Natural killer cell (primary cell): ENCODE results near the gene ERBB2. TPM values are rescaled to one million over a fixed set of nuclear protein-coding genes. Genes with fewer than 3 reads are reported as not detected.
A peak's percentile ranks its signal among the peaks of the same experiment; 100 is the strongest.

Experiments
- ATAC-seq, 3 donors: fragments of 150-1000 bp in 2 of 3; fragments of 200-7000 bp in 1 of 3; cut with Tn5 transposase; 1 replicate in 1 of 3; 2 replicates in 2 of 3; pipeline ENCODE4 v1.10.0; 2021; ENCODE audit warnings: mild to moderate bottlenecking in 2 of 3, moderate library complexity in 2 of 3
- DNase-seq, 2 donors: peaks; one replicate each; pipeline versions ENCODE4 v3.0.0 to v3.0.0-alpha.2; 2013 to 2021; ENCODE audit warnings: mixed read lengths in 1 of 2
- H3K27ac ChIP-seq: one replicate; pipeline ENCODE4 v1.5.1; 2013; ENCODE audit warnings: mild to moderate bottlenecking, low read length
- H3K27me3 ChIP-seq: one replicate; pipeline ENCODE4 v1.6.1; 2013; ENCODE audit warnings: low read length; ENCODE audit not compliant: control insufficient read depth, insufficient read depth
- H3K36me3 ChIP-seq: one replicate; pipeline ENCODE4 v1.6.1; 2013; ENCODE audit warnings: low read length; ENCODE audit not compliant: control insufficient read depth, insufficient read depth
- H3K4me1 ChIP-seq: one replicate; pipeline ENCODE4 v1.6.1; 2013; ENCODE audit warnings: low read length; ENCODE audit not compliant: control insufficient read depth, insufficient read depth
- H3K4me3 ChIP-seq: one replicate; pipeline ENCODE4 v1.5.1; 2013; ENCODE audit warnings: low read length
- H3K9me3 ChIP-seq: one replicate; pipeline ENCODE4 v1.6.1; 2013; ENCODE audit warnings: low read length; ENCODE audit not compliant: control insufficient read depth, insufficient read depth
- H3K27ac Mint-ChIP-seq, 2 donors: one replicate each; pipeline ENCODE4 v1.8.0; 2022; ENCODE audit warnings: mild to moderate bottlenecking in 2 of 2, mixed read lengths in 2 of 2, moderate library complexity in 1 of 2
- H3K27me3 Mint-ChIP-seq, 2 donors: one replicate each; pipeline ENCODE4 v1.8.0; 2022; ENCODE audit warnings: low read depth in 2 of 2, mixed read lengths in 2 of 2
- H3K36me3 Mint-ChIP-seq: one replicate; pipeline ENCODE4 v1.8.0; 2022; ENCODE audit warnings: mixed read lengths
- H3K4me1 Mint-ChIP-seq, 2 donors: one replicate each; pipeline ENCODE4 v1.8.0; 2022; ENCODE audit warnings: mixed read lengths in 2 of 2
- H3K4me3 Mint-ChIP-seq: one replicate; pipeline ENCODE4 v1.8.0; 2022; ENCODE audit warnings: mild to moderate bottlenecking, moderate library complexity, mixed read lengths
- H3K9me3 Mint-ChIP-seq, 2 donors: one replicate each; pipeline ENCODE4 v1.8.0; 2022; ENCODE audit warnings: mixed read lengths in 2 of 2
- WGBS: methylation state at CpG from one replicate; pipeline ENCODE4 v1.1.7; 2013; ENCODE audit warnings: missing lambda C conversion rate; ENCODE audit not compliant: insufficient coverage; 5-methylcytosine and 5-hydroxymethylcytosine counted together
- intact Hi-C: fragments of 100-400 bp; cut with micrococcal nuclease; formaldehyde crosslinking; loops from one replicate; pipeline ENCODE4 v1.14.2; 2022
- total RNA-seq, 4 donors: library from RNA; stranded (reverse); fragments of 120-200 nt in 1 of 4; gene quantifications; one replicate each; pipeline versions ENCODE4 v1.2.3 to v1.2.4, GENCODE V29; 2013 to 2022
- TF ChIP-seq, protein P1 (sequence below): fragments of 200-600 bp; IDR thresholded peaks from one replicate; pipeline ENCODE4 v1.8.0; 2022; ENCODE audit warnings: antibody characterized with exemption

ERBB2 gene
- total RNA-seq, 3 donors from 2014 or later (not counting 1 experiment from before 2014, with no cell fraction given) = 77.6 to 115 (median 82.1) TPM

DNA sequence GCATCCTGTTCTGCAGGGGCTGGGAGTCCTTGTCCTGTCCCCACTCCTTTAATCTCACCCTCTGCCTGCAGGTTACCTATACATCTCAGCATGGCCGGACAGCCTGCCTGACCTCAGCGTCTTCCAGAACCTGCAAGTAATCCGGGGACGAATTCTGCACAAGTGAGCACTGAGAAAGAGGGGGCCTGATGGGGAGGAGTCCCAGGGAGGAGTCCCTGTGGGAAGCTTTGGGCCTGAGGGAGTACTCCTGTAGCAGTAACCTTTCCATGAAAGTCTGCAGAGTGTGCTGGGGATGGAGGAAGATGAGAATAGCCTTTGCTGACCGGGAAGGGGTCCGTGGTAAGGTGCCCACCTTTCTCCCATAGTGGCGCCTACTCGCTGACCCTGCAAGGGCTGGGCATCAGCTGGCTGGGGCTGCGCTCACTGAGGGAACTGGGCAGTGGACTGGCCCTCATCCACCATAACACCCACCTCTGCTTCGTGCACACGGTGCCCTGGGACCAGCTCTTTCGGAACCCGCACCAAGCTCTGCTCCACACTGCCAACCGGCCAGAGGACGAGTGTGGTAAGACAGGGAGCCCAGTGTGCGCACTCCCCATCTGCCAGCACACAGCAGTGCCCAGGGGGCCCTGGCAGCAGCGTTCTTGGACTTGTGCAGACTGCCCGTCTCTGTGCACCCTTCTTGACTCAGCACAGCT, 15.7 kb downstream of the ERBB2 start:
- intact Hi-C loops = no loop called here
- DNase-seq = no peak
- Mint-ChIP-seq H3K9me3 (no peaks in the 10 kb centered on the region), H3K4me3 (no peak overlapping the region), H3K27ac (peak overlapping the region in 1 of 2 donors; percentile 18), H3K27me3 (no peaks in the 10 kb centered on the region), H3K4me1 (peaks cover 16 to 28% of the 10 kb centered on the region in 2 donors), H3K36me3 (no peaks in the 10 kb centered on the region)
- TF ChIP-seq, protein P1, sequence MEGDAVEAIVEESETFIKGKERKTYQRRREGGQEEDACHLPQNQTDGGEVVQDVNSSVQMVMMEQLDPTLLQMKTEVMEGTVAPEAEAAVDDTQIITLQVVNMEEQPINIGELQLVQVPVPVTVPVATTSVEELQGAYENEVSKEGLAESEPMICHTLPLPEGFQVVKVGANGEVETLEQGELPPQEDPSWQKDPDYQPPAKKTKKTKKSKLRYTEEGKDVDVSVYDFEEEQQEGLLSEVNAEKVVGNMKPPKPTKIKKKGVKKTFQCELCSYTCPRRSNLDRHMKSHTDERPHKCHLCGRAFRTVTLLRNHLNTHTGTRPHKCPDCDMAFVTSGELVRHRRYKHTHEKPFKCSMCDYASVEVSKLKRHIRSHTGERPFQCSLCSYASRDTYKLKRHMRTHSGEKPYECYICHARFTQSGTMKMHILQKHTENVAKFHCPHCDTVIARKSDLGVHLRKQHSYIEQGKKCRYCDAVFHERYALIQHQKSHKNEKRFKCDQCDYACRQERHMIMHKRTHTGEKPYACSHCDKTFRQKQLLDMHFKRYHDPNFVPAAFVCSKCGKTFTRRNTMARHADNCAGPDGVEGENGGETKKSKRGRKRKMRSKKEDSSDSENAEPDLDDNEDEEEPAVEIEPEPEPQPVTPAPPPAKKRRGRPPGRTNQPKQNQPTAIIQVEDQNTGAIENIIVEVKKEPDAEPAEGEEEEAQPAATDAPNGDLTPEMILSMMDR = no peak
- peaks cover 13% of the 10 kb centered on the region for H3K36me3 ChIP-seq
- peak in 1 of 3 donors; percentile 8 for ATAC-seq
- 95% methylated on average over 18 of the region's 18 CpGs for WGBS
- H3K4me3 ChIP-seq = no peak overlapping the region
- H3K4me1 ChIP-seq = peaks cover under 1% of the 10 kb centered on the region
- H3K27ac ChIP-seq = no peak overlapping the region
- no peaks in the 10 kb centered on the region for H3K27me3 ChIP-seq
- H3K9me3 ChIP-seq = no peaks in the 10 kb centered on the region

DNA sequence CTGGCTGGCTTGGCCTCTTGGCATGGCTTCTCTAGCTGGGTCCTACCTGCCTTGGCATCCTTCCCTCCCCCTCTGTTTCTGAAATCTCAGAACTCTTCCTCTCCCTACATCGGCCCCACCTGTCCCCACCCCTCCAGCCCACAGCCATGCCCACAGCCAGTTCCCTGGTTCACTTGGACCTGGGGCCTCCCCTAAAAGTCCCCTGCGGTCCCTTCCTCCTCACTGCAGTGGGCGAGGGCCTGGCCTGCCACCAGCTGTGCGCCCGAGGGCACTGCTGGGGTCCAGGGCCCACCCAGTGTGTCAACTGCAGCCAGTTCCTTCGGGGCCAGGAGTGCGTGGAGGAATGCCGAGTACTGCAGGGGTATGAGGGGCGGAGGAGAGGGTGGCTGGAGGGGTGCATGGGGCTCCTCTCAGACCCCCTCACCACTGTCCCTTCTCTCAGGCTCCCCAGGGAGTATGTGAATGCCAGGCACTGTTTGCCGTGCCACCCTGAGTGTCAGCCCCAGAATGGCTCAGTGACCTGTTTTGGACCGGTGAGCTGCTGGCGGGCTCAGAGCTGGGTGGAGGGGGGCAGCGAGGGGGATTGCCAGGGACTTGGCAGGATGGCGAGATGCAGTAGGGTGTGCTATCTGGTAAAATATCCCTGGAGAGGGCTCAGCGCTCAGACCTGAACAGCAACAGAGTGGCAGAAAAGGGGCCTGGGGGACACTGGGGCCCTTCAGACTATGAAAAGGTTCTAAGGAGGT, 16.4 kb downstream of the ERBB2 start:
- no peak overlapping the region for H3K27ac ChIP-seq
- Mint-ChIP-seq H3K27ac (peak overlapping the region in 1 of 2 donors; percentile 29), H3K36me3 (no peaks in the 10 kb centered on the region), H3K4me1 (peaks cover 16 to 21% of the 10 kb centered on the region in 2 donors), H3K9me3 (no peaks in the 10 kb centered on the region), H3K4me3 (no peak overlapping the region), H3K27me3 (no peaks in the 10 kb centered on the region)
- intact Hi-C loops = no loop called here
- DNase-seq (no peak), ATAC-seq (no peak)
- no peak overlapping the region for H3K4me3 ChIP-seq
- no peaks in the 10 kb centered on the region for H3K27me3 ChIP-seq
- H3K36me3 ChIP-seq = peaks cover 13% of the 10 kb centered on the region
- TF ChIP-seq, protein P1 = no peak
- H3K9me3 ChIP-seq = no peaks in the 10 kb centered on the region
- 94% methylated on average over 15 of the region's 15 CpGs for WGBS
- no peaks in the 10 kb centered on the region for H3K4me1 ChIP-seq

DNA sequence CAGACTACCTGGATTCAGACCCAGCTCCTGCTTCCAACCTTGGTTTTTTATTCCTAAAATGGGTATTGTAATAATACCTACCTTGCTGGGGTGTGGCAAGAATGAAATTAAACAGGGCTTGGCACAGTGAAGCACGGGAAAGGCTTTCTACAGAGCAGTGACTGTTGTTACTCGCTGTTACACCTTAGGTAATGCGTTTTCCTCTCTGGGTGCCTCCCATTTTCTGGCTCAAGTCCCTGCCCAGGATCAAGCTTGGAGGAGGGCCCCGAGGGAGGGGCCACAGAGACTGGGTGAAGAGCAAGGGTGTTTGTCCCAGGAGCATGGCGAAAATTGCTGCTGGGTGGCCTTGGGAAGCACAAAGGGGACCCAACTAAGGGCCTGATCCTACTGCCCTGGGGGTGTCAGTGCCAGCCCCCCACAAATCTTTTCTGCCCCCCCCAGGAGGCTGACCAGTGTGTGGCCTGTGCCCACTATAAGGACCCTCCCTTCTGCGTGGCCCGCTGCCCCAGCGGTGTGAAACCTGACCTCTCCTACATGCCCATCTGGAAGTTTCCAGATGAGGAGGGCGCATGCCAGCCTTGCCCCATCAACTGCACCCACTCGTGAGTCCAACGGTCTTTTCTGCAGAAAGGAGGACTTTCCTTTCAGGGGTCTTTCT, 17.1 kb downstream of the ERBB2 start:
- intact Hi-C loops = no loop called here
- H3K27ac Mint-ChIP-seq = peak overlapping the region in 1 of 2 donors; percentile 29
- no peaks in the 10 kb centered on the region for H3K27me3 Mint-ChIP-seq
- H3K4me3 Mint-ChIP-seq = no peak overlapping the region
- ATAC-seq (no peak), DNase-seq (no peak)
- Histone ChIP-seq H3K27me3 (no peaks in the 10 kb centered on the region), H3K36me3 (peaks cover 13% of the 10 kb centered on the region), H3K27ac (no peak overlapping the region), H3K4me1 (no peaks in the 10 kb centered on the region), H3K9me3 (no peaks in the 10 kb centered on the region), H3K4me3 (no peak overlapping the region)
- no peaks in the 10 kb centered on the region for H3K36me3 Mint-ChIP-seq
- TF ChIP-seq, protein P1 = no peak
- no peaks in the 10 kb centered on the region for H3K9me3 Mint-ChIP-seq
- H3K4me1 Mint-ChIP-seq = peaks cover 9 to 13% of the 10 kb centered on the region in 2 donors
- WGBS = 93% methylated on average over 11 of the region's 11 CpGs
